IPS DF 4.7 (cell line): ENCODE results near the gene DLK2.
"Not testable (repeated sequence)": the region's sequence is repeated elsewhere in the genome, so short reads cannot be mapped to it uniquely, and the experiment has no call there.

Experiments
- DNase-seq: peaks from one replicate; pipeline ENCODE4 v3.0.0-alpha.2; 2013; ENCODE audit warnings: low spot score; ENCODE audit errors: extremely low read depth

Gene DLK2

GRCh38 chr6:43427406-43428111 is 27.8 kb downstream of the DLK2 start, which contains the start of gene ABCC10:
TSS of gene ABCC10 (plus strand) at chr6:43427541. CDS start at chr6:43427979, 438 bp downstream.
- peak; percentile 81 for DNase-seq

DNA sequence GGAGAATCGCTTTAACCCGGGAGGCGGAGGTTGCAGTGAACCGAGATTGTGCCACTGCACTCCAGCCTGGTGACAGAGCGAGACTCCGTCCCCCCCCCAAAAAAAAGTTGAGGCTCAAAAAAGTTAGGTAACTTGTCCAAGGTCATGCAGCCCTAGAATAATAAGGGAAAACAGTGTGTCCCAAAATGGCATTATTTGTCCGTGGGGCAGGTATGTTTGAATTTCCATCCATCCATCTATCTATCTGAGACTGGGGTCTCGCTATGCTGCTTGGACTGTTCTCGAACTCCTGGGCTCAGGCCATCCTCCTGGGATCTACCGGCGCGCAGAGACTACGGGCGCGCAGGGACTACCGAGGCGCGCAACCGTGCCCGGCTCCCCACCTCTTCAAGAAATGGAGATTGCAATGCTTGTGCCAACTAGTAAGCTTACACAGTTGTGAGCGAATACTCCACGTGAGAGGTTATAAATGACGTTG is 28.4 kb downstream of the DLK2 start:
- DNase-seq = no peak

- not testable (repeated sequence) for DNase-seq
Observed at GRCh38 chr6:43425083-43425482, 30.3 kb downstream of the DLK2 start.

GRCh38 chr6:43421831-43422230 is 33.5 kb downstream of the DLK2 start:
- no peak for DNase-seq

DNA sequence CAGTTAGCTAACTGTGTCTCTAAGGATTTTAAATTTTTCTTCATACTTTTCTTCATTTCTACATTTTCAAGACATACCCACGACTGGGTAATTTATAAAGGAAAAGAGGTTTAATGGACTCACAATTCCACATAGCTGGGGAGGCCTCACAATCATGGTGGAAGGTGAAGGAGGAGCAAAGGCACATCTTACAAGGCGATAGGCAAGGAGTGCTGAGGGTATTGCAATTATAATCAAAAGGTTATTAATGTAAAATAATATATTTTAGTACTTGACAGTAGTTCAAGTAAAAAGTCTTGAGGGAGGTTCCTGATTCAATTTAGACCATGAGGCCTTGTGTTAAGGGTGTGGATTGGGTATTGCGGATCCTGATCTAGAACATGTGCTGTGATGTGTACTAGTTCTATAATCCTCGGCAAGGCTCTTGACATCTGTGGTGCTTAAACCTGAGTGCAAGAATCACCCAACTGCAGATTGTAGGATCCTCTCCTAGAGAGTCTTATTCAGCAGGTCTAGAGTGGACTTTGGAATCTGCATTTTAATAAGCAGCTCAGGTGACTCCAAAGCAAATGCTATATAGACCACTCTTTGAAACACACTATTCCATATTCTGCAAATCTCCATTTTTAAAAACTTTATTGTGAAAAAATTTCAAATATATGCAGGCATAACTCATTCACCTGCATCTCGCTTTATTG is 35.2 kb downstream of the DLK2 start:
- no peak for DNase-seq

DNA sequence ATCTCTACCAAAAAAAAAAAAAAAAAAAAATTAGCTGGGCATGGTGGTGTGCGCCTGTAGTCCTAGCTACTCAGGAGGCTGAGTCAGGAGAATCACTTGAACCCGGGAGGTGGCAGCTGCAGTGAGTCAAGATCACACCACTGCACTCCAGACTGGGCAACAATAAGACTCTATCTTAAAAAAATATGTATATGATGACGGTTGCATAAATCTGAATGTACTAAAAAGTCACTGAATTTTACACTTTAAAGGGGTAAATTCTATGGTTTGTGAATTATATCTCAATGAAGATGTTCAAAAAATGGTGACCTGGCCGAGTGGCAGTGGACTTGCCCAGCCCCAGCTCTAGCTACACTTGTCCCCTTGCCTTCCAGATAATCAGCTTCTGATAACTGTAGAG is 38.4 kb downstream of the DLK2 start:
- no peak for DNase-seq

- not testable (repeated sequence) for DNase-seq
Observed at GRCh38 chr6:43415275-43415674, 40.1 kb downstream of the DLK2 start.

DNA sequence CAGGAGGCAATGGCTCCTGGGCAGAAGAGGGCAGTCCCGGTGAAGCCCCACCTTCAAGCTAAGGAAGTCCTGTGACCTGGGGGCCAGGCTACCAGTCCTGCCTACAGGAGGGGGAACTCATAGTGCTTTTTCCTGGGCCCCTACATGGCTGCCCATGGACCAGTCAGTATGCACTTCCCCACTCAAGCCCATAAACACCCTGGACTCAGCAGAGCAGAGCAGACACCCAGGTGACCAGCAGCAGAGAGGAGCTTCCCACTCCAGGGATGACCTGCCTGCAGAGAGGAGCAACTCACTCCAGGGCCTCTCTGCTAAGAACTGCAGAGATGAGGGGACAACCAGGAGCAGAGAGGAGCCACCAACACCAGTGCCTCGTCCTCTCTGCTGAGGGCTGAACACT is 42.3 kb downstream of the DLK2 start:
- DNase-seq = no peak

DNA sequence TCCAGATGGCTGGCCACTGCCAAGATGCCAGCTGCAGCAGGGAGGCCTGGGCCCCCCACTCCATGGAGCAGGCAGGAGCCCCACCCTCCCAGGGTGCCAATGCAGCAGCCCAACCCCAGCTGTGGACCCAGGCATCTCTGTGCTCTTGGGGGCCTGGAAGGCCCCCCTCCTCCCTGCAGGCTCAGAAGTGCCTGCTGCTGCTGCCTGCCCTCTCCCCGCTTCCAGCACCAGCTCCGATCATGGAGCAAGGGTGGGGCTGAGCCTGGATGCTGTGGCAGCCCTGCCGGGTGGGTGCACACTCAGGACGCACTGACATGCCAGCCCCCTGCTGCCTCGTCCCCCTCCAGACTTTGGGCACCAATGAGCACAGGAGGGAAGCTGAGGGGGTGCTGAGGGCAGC is 42.8 kb downstream of the DLK2 start:
- DNase-seq = no peak

- not testable (repeated sequence) for DNase-seq
Observed at GRCh38 chr6:43410776-43411175, 44.6 kb downstream of the DLK2 start.

GRCh38 chr6:43408259-43408658 is 47.1 kb downstream of the DLK2 start:
- DNase-seq = no peak

GRCh38 chr6:43407296-43407695 is 48.1 kb downstream of the DLK2 start:
- no peak for DNase-seq

- DNase-seq = no peak
Observed at GRCh38 chr6:43405354-43405753, 50.0 kb downstream of the DLK2 start.

DNA sequence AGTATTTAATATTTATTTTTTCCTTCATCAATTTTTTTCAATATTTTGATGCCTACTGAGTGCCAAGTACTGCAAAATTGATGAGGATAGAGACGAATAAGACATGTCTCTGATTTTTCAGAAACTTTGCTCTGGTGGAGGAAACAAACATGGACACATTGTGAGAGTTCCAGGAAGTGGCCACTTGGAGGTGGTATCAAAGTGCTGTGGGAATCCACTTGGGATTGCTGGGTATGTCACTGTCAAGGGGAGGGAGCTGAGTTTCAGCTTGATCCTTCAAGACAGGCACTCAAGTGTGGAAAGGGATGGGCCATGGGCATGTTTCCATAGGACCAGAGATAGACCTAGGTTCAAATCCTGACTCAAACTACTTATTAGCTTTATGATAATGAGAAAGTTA is 52.5 kb downstream of the DLK2 start:
- DNase-seq = no peak

GRCh38 chr6:43401730-43402129 is 53.6 kb downstream of the DLK2 start:
- no peak for DNase-seq
